OCI-M2 (cell line): ENCODE data around the gene KLHL1.

Source experiments
- DNase-seq: peaks from one replicate; lab custom pipeline; 2025; ENCODE audit not compliant: unreplicated experiment; lab: John Stamatoyannopoulos, UW

The KLHL1 gene

DNA sequence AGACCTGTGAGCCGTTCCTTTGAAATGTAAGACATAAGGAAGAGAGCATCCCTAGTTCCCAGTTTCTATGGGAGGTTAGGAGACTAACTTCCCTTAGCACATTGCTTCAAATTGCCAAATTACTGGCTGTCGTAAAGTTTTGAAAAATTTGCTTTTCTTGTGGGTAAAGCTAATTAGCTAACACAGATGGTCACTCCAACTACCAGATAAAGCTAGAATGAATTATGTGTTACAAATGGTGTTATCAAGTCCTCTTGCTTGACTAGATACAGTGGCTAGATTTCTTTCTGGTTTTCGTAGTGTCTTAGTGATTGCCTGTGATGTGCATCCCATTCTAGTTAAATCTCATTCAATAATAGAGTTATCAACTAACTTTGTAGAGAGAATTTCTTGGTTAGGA is 417.3 kb downstream of the KLHL1 start:
- no peak for DNase-seq

DNA sequence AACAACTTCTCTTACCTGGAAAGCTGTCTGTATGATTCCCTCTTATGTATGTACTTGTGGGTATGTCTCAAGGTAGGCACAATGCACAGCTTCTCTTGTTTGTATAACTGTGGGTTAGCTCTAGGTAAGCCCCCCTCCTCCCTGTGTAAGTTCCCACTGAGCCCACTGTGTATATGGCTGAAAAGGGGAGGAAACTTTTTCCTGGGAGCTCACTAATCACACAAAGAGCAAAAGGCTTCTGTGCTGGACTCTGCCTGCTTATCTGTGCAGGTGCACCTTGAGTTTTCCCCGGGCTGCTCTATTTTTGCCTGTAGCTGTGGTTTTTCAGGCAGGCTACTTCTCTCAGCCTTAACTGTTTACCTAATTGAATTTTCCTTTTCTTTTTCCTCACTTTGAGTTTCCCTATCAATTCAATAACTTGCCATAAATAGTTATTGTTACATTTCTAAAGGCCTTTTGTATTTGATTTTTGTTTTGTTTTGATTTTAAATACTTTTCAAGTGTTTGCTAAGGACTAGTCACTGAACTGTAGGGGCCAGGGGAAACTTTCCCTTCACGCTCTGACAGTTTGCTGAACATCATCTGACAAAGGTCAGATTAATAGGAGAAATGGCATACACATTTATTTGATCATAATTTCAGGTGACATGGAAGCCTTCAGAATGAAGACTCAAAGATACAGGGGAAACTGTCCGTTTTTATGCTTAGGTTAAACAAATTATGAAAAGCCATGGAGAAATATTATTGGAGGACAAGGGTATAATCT is 424.1 kb downstream of the KLHL1 start:
- DNase-seq: no peak

DNA sequence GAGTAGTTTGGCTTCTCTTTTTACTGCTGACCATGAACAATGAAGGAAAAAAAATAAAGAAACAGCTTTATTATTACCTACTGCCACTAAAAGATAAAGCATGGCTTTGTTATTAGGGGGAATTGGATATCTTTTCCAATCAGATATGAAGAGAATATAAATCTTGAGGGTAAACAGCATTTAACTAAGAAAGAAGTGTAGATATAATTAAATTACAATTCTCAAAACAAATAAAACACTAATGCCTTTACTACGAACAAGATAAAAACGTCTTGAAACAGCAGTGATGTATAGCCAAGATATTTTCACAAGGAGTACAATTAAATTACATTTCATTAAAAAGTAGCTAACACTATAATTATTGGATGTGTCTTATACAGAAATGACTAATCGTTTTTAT is 426.5 kb downstream of the KLHL1 start:
- DNase-seq: no peak

DNA sequence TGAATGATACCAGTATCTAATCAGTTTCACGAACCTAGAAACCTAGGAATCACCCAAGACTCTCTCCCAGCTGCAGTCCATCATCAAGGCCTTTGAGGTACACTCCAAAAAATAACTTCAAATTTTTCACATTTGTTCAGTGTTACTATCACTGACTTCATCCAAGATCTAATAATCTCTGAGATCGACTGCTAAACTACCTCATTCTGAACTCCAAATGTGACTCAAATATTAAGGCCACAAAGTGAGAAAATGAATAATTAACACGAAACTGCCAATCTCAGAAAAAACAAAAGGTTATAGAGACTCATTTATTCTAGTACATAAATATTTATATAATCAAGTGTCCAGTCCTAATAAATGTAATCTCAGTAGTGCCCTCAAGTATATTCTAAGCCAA is 430.9 kb downstream of the KLHL1 start:
- DNase-seq: no peak

DNA sequence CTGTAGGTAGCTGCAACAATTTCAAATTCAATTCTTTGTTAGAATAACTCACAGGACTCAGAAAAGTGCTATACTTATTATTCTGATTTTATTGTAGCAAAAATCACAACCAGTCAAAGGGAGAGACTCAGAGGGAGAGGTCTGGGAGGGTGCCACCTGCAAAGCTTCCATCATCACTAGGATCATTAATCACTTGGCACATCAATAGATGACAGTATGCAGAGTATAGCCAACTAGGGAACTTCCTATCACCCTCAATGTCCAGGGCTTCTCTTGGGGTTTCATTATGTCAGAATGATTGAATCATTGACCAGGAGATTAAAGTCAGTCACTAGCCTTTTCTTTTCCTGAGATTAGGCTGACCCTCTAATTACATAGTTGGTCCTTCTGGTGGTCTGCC is 432.0 kb downstream of the KLHL1 start:
- no peak for DNase-seq

GRCh38 chr13:69660155-69660554 is 448.1 kb downstream of the KLHL1 start:
- no peak for DNase-seq

- no peak for DNase-seq
Observed at GRCh38 chr13:69657676-69658075, 450.6 kb downstream of the KLHL1 start.

DNA sequence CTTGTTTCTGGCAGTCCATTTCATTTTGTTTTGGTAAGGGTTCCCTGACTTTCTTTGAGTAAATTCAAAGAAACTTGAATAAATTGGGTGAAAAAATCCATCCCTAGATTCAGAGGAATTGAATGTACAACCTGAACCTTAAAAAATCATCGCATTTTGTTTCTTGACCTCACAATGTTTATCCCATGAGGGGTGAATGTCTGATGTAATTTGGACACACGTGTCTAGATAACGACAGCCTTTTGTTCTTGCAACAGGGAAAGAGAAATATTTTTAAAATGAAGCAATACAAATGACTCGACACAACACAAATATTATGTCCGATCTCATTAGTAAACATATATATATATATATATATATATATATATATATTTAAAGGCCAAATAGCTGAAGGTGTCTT is 453.9 kb downstream of the KLHL1 start:
- DNase-seq: no peak
